ENCODE data around the gene SMG6.

SMG6 gene

DNA sequence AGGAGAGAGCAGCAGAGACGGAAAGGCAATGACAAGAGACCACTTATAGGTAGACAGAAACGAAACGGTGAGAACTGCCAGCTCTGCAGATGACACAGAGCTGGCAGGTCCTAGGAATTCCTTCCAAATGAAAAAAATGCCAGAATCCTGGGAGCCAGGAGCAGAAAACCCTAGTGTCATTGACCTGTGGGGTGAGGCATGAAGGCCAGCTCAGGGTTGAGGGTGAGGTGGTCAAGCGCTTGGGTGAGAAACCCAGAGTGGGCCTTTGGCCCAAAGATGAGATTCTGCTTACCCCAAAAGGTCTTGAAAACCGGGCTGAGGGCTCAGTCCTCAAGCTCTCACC is 239.5 kb downstream of the SMG6 start:
- DNase-seq (ENCODE audit: low spot score), result no peak
- TF ChIP-seq, protein P1, sequence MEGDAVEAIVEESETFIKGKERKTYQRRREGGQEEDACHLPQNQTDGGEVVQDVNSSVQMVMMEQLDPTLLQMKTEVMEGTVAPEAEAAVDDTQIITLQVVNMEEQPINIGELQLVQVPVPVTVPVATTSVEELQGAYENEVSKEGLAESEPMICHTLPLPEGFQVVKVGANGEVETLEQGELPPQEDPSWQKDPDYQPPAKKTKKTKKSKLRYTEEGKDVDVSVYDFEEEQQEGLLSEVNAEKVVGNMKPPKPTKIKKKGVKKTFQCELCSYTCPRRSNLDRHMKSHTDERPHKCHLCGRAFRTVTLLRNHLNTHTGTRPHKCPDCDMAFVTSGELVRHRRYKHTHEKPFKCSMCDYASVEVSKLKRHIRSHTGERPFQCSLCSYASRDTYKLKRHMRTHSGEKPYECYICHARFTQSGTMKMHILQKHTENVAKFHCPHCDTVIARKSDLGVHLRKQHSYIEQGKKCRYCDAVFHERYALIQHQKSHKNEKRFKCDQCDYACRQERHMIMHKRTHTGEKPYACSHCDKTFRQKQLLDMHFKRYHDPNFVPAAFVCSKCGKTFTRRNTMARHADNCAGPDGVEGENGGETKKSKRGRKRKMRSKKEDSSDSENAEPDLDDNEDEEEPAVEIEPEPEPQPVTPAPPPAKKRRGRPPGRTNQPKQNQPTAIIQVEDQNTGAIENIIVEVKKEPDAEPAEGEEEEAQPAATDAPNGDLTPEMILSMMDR (IDR thresholded peaks at IDR 0.05; ENCODE audit: borderline replicate concordance, control extremely low read depth, extremely low read depth, insufficient read depth, missing control alignments), result no peak
- in situ Hi-C loops (cut with MboI; ENCODE audit: low sequenced_read_pairs, unreplicated experiment), result no loop called here

DNA sequence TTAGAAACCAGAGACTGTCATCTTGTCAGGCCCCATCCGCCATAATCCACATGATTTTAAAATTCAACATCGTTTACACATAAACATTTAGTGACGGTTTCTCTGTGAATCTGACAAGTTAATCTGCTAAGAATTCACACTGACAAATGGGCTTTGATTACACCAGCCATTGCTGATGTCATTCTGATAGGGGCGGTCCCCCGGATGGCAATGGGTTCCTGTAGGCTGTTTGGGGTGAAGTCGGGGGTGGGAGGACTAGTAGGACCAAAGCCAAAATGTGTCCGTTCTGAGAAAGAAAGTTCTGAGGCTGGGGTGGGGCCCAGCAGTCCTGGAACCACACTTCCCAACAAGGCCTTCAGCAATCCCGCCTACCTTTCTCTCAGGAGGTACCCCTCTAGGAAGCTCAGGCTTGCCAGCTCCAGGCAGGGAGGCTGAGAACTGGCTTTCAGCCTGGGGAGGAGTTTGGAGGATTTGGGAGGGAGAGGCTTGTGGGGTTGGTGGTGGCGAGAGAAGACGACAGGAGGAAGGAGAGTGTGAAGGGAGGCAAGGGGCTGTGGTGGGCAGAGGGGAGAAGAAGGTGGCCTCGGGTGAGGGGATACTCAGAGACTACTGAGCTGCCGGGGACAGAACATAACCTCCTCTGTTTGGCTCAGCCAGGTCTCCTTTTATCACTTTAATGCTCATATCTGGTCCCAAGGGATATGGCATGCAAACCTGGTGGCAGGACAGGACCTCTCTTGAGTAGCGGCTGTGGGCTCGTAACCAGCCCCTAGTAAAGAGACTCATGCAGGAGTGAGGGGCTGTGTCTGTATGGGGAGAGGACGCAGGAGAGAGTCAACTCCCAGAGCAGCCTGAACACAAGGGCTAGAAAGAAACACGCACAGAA is 240.1 kb downstream of the SMG6 start:
- in situ Hi-C loops (cut with MboI; ENCODE audit: low sequenced_read_pairs, unreplicated experiment), result no loop called here
- TF ChIP-seq, protein P1 (IDR thresholded peaks at IDR 0.05; ENCODE audit: borderline replicate concordance, control extremely low read depth, extremely low read depth, insufficient read depth, missing control alignments), result no peak
- peak; percentile 49 for DNase-seq (ENCODE audit: low spot score)

DNA sequence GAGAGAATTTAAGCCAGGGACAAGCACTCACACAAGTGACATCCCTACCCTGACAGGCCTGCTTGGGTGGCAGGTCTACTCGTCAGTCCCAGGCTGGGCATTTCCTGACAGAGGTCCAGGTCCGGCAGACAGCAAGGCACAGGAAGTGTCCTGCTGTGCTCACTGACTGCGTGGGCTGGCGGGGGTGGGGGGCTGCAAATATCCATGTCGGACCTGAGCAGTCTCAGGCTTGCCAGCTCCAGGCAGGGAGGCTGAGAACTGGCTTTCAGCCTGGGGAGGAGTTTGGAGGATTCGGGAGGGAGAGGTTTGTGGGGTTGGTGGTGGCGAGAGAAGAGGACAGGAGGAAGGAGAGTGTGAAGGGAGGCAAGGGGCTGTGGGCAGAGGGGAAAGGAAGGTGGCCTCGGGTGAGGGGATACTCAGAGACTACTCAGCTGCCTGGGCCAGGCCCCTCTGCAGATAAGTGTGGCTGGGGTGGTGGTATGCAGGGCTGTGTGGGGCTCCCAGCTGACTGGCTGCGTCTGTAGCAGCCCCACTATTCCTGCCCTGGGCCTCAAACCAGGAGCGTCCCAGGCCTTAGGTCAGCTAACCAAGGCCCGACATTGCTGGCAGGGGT is 240.9 kb downstream of the SMG6 start:
- TF ChIP-seq, protein P1 (IDR thresholded peaks at IDR 0.05; ENCODE audit: borderline replicate concordance, control extremely low read depth, extremely low read depth, insufficient read depth, missing control alignments), result no peak
- no peak for DNase-seq (ENCODE audit: low spot score)
- in situ Hi-C loops (cut with MboI; ENCODE audit: low sequenced_read_pairs, unreplicated experiment), result no loop called here

DNA sequence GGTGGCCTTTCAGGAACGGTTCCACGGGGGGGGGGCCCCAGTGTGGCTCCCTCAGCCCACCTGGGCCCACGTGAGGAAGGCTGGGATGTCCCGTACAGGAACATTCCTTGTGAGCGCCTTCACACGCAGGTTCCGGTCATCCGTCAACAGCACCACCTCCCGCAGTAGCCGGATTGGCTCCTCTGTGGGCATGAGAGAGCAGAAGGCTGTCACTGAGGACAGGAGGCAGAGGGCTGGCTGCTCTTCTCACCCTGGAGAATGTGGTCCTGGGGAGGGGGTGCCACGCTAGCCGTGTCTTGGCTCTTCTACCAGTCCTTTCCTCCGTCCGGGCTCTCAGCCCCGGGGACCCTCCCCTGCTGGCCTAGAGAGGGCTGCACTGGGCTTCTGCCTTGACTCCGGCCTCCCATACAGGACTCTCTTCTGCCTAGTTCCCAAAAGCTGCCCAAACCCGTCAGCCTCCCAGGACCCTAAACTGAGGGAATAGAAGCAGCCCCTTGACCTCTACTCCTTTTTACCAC is 242.1 kb downstream of the SMG6 start:
- DNase-seq (ENCODE audit: low spot score), result no peak
- TF ChIP-seq, protein P1 (IDR thresholded peaks at IDR 0.05; ENCODE audit: borderline replicate concordance, control extremely low read depth, extremely low read depth, insufficient read depth, missing control alignments), result no peak
- in situ Hi-C loops (cut with MboI; ENCODE audit: low sequenced_read_pairs, unreplicated experiment), result no loop called here

DNA sequence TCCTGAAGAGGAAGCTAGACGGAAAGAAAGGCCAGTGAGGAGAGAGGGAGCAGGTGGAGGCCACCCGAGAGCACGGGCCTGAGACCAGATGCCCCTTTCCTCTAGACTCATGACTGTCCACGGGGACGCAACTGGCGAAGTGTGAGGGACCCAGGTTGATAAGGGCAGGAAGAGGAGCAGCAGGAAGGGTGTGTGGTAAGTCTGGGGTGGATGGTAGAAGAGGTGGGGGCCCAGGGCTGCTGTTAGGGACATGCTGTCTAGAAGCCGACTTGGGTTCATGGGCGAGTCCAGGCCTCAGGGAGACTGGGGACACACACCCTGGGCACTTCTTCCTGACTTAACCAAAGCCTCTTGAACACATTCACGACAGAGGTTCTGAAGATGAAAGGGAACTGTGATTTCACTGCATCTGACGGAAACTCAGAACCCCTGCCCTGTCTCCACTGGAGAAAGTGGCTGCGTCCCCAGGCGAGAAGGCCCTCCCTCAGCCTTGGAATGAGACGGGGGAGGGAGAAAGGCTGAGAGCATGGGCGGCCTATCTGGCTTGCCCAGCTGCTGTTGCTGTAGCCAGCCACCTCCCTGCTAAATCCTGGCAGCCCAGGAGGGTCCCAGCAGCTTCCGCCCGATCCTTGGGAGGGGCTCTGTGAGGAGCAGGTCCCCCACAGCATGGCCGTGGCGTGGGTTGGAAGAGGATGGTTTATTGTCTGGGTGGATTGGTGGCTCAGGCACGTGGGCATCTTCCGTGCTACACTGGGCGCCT is 242.7 kb downstream of the SMG6 start:
- in situ Hi-C loops (cut with MboI; ENCODE audit: low sequenced_read_pairs, unreplicated experiment), result no loop called here
- TF ChIP-seq, protein P1 (IDR thresholded peaks at IDR 0.05; ENCODE audit: borderline replicate concordance, control extremely low read depth, extremely low read depth, insufficient read depth, missing control alignments), result no peak
- DNase-seq (ENCODE audit: low spot score), result peak; percentile 27

DNA sequence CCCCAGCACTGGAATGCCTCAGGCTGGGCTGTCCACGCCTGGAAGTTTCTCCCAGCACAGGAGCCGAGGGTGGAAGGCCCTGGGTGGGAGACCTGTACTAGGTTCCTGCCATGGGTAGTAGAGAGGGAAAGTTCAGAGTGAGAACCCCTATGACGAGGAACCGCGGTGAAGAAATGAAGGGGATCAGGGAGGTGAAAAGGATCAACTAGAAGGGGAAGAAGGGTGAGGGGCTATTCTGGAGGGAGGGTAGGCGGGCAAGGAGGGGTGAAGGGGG is 243.3 kb downstream of the SMG6 start:
- in situ Hi-C loops (cut with MboI; ENCODE audit: low sequenced_read_pairs, unreplicated experiment), result no loop called here
- TF ChIP-seq, protein P1 (IDR thresholded peaks at IDR 0.05; ENCODE audit: borderline replicate concordance, control extremely low read depth, extremely low read depth, insufficient read depth, missing control alignments), result no peak
- DNase-seq (ENCODE audit: low spot score), result no peak

Measured in GM13976 (cell line).